Measurements from ENCODE around the gene TUBB3. TPM values are rescaled to one million over a fixed set of nuclear protein-coding genes. Genes with fewer than 3 reads are reported as not detected.
"Not testable (repeated sequence)": the region's sequence is repeated elsewhere in the genome, so short reads cannot be mapped to it uniquely, and the experiment has no call there.

Gene TUBB3
- total RNA-seq, 1 experiment from 2014 or later: 164 TPM

- Histone ChIP-seq H4K91ac (ENCODE audit: insufficient read length, low read depth, low read length) (no peak overlapping the region), H3K4ac (ENCODE audit: low read depth, low read length) (no peak overlapping the region), H3K4me2 (ENCODE audit: insufficient read depth, insufficient read length, low read length) (no peak overlapping the region), H2BK15ac (ENCODE audit: low read depth, low read length) (no peak overlapping the region), H3T11ph (ENCODE audit: low read length) (no peak overlapping the region), H3K56ac (ENCODE audit: insufficient read length, low read depth, low read length) (no peak overlapping the region), H2BK5ac (ENCODE audit: insufficient read length, low read length) (no peak overlapping the region), H3K14ac (ENCODE audit: insufficient read depth, low read length) (no peak overlapping the region), H3K9ac (ENCODE audit: extremely low read depth, insufficient read length, low read length) (no peak overlapping the region), H3K23ac (ENCODE audit: insufficient read length, low read depth, low read length) (no peak overlapping the region), H3K79me2 (ENCODE audit: insufficient read depth, low read length) (no peaks in the 10 kb centered on the region), H2AFZ (ENCODE audit: low read length) (no peak overlapping the region), H4K20me1 (ENCODE audit: control insufficient read depth, insufficient read depth, insufficient read length) (no peaks in the 10 kb centered on the region), H4K8ac (replicated peaks; ENCODE audit: insufficient read length, low read depth, low read length) (no peak overlapping the region), H2BK20ac (ENCODE audit: low read depth, low read length, poor library complexity, severe bottlenecking) (no peak overlapping the region), H3K4me1 (ENCODE audit: insufficient read depth, low read length) (no peaks in the 10 kb centered on the region), H3K79me1 (ENCODE audit: insufficient read depth, low read depth, low read length, poor library complexity, severe bottlenecking) (no peaks in the 10 kb centered on the region), H3K27me3 (ENCODE audit: insufficient read depth, low read length) (no peaks in the 10 kb centered on the region), H3K18ac (ENCODE audit: insufficient read length, low read depth, low read length) (no peak overlapping the region), H3K23me2 (ENCODE audit: insufficient read length, low read depth, low read length, poor library complexity, severe bottlenecking) (peaks cover 8% of the 10 kb centered on the region), H4K5ac (ENCODE audit: insufficient read length, low read depth, low read length) (no peak overlapping the region), H2BK12ac (ENCODE audit: insufficient read length, low read depth, low read length) (no peak overlapping the region), H2AK5ac (ENCODE audit: insufficient read length, low read length) (no peak overlapping the region), H3K27ac (ENCODE audit: insufficient read length, low read depth, low read length) (no peak overlapping the region), H3K9me3 (ENCODE audit: control insufficient read depth, low read depth, low read length) (no peaks in the 10 kb centered on the region), H2BK120ac (ENCODE audit: low read depth, low read length, poor library complexity, severe bottlenecking) (no peak overlapping the region)
- Mint-ChIP-seq H3K27me3 (ENCODE audit: low read depth) (peaks cover 1% of the 10 kb centered on the region), H3K27ac (peak overlapping the region in 2 of 3 experiments; percentile 44 to 91; a peak in 2 of 7 replicates), H3K36me3 (ENCODE audit: insufficient read depth in 1 of 3, low read depth in 3 of 3) (peaks cover 15 to 22% (median 22%) of the 10 kb centered on the region in 3 experiments; a peak in 6 of 7 replicates), H3K4me1 (peaks cover 3 to 11% of the 10 kb centered on the region in 2 experiments; a peak in 3 of 4 replicates), H3K9me3 (peaks cover 1 to 2% of the 10 kb centered on the region in 2 experiments; a peak in 2 of 5 replicates), H3K4me3 (peak overlapping the region in 1 of 2 experiments; percentile 14; a peak in 1 of 5 replicates)
- no CpG with 5 or more reads among the region's 30 CpGs for WGBS (ENCODE audit: extremely low coverage, insufficient read length, low lambda C conversion rate)
- no peak for DNase-seq
- no peak for TF ChIP-seq CTCF (conservative IDR thresholded peaks at IDR 0.05)
These were observed 9.4 kb upstream of the TUBB3 start for GRCh38 chr16:89913408-89914387.

- H3K4me2 ChIP-seq (ENCODE audit: insufficient read depth, insufficient read length, low read length); H2BK5ac ChIP-seq (ENCODE audit: insufficient read length, low read length); H4K91ac ChIP-seq (ENCODE audit: insufficient read length, low read depth, low read length); H3K9ac ChIP-seq (ENCODE audit: extremely low read depth, insufficient read length, low read length); H3T11ph ChIP-seq (ENCODE audit: low read length); H2AK5ac ChIP-seq (ENCODE audit: insufficient read length, low read length); H3K27me3 ChIP-seq (ENCODE audit: insufficient read depth, low read length); H3K56ac ChIP-seq (ENCODE audit: insufficient read length, low read depth, low read length); H3K79me1 ChIP-seq (ENCODE audit: insufficient read depth, low read depth, low read length, poor library complexity, severe bottlenecking); H3K4me3 Mint-ChIP-seq; H4K8ac ChIP-seq (replicated peaks; ENCODE audit: insufficient read length, low read depth, low read length); H2BK15ac ChIP-seq (ENCODE audit: low read depth, low read length); H3K79me2 ChIP-seq (ENCODE audit: insufficient read depth, low read length); H2BK120ac ChIP-seq (ENCODE audit: low read depth, low read length, poor library complexity, severe bottlenecking); DNase-seq; H3K23ac ChIP-seq (ENCODE audit: insufficient read length, low read depth, low read length); H3K9me3 Mint-ChIP-seq; H3K27ac ChIP-seq (ENCODE audit: insufficient read length, low read depth, low read length); H3K23me2 ChIP-seq (ENCODE audit: insufficient read length, low read depth, low read length, poor library complexity, severe bottlenecking); H3K9me3 ChIP-seq (ENCODE audit: control insufficient read depth, low read depth, low read length); H3K14ac ChIP-seq (ENCODE audit: insufficient read depth, low read length); H3K18ac ChIP-seq (ENCODE audit: insufficient read length, low read depth, low read length); H2BK12ac ChIP-seq (ENCODE audit: insufficient read length, low read depth, low read length); H2BK20ac ChIP-seq (ENCODE audit: low read depth, low read length, poor library complexity, severe bottlenecking); H2AFZ ChIP-seq (ENCODE audit: low read length); H4K20me1 ChIP-seq (ENCODE audit: control insufficient read depth, insufficient read depth, insufficient read length); H3K4me1 ChIP-seq (ENCODE audit: insufficient read depth, low read length); H4K5ac ChIP-seq (ENCODE audit: insufficient read length, low read depth, low read length); H3K4ac ChIP-seq (ENCODE audit: low read depth, low read length): not testable (repeated sequence)
- peaks cover 5 to 11% of the 10 kb centered on the region in 2 experiments for H3K4me1 Mint-ChIP-seq
- H3K27ac Mint-ChIP-seq: peak overlapping the region in 1 of 3 experiments; percentile 48; a peak in 1 of 7 replicates
- H3K27me3 Mint-ChIP-seq (ENCODE audit: low read depth): peaks cover 11% of the 10 kb centered on the region
- no CpG with 5 or more reads among the region's 11 CpGs for WGBS (ENCODE audit: extremely low coverage, insufficient read length, low lambda C conversion rate)
- peaks cover 9 to 17% (median 14%) of the 10 kb centered on the region in 3 experiments; a peak in 6 of 7 replicates for H3K36me3 Mint-ChIP-seq (ENCODE audit: insufficient read depth in 1 of 3, low read depth in 3 of 3)
These were observed 8.4 kb upstream of the TUBB3 start for GRCh38 chr16:89914642-89915285.
